Astrocyte (in vitro differentiated cells and primary cell): ENCODE data around the gene KRTAP20-4.

ENCODE experiments used
- CTCF ChIP-seq: IDR thresholded peaks from 2 replicates; pipeline ENCODE4 v1.5.1; 2011; ENCODE audit warnings: low read depth, mild to moderate bottlenecking, inconsistent platforms, low read length, moderate library complexity; ENCODE audit not compliant: insufficient read depth
- EZH2 ChIP-seq: IDR thresholded peaks from 2 replicates; pipeline ENCODE4 v1.6.1; 2012; ENCODE audit warnings: mild to moderate bottlenecking, low read length, inconsistent platforms; ENCODE audit not compliant: insufficient read depth

GRCh38 chr21:30623362-30623761, 2.9 kb downstream of the KRTAP20-4 start:
- TF ChIP-seq EZH2 = no peak
- TF ChIP-seq CTCF = no peak
